GM18861 (cell line): ENCODE data around the gene EMP2.

ENCODE experiments used
- ATAC-seq: cut with Tn5 transposase; IDR thresholded peaks from one replicate; pipeline ENCODE4 v1.9.1; 2021; ENCODE audit not compliant: unreplicated experiment

EMP2 gene

DNA sequence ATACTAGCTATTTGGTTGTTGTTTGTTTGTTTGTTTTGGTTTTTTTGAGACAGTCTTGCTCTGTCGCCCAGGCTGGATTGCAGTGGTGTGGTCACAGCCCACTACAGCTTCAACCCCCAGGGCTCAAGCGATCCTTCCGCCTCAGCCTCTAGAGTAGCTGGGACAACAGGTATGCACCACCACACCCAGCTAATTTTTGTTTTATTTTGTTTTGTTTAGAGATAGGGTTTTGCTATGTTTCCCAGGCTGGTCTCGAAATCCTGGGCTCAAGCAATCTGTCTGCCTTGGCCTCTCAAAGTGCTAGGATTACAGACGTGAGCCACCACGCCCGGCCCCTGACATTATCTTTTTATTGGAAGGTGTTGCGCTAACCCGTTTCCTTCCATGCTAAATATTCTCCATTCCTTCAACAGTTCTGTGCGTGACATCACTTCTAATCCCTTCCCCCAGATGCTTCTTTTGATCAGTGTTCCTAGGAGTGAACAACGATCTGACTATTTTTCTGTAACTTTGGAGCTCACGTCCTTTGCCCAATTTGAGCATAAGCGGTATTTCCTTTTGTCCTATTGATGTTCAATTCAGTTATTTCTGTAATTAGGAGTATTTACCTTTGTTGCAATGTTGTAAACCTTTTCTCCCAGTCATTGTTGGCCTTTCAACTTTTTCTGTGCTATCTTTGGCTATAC, 30.2 kb upstream of the EMP2 start:
- no peak for ATAC-seq

DNA sequence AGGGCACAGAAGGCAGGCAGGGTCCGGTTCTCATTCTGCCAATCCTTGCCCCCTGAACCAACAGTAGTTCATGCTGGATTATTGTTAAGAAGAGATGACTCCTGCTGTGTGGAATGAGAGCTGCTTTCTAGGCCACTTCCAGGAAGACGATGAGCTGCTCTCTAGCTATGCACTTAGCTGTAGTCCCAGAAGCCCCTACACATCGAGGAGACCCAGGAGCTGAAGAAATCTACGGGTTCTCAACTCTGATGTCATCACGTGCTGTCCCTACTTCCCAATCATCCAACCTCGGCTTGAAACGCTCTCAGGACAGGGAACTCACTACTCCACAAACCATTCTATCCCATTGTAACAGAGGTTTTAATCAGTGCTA, 29.0 kb upstream of the EMP2 start:
- no peak for ATAC-seq

DNA sequence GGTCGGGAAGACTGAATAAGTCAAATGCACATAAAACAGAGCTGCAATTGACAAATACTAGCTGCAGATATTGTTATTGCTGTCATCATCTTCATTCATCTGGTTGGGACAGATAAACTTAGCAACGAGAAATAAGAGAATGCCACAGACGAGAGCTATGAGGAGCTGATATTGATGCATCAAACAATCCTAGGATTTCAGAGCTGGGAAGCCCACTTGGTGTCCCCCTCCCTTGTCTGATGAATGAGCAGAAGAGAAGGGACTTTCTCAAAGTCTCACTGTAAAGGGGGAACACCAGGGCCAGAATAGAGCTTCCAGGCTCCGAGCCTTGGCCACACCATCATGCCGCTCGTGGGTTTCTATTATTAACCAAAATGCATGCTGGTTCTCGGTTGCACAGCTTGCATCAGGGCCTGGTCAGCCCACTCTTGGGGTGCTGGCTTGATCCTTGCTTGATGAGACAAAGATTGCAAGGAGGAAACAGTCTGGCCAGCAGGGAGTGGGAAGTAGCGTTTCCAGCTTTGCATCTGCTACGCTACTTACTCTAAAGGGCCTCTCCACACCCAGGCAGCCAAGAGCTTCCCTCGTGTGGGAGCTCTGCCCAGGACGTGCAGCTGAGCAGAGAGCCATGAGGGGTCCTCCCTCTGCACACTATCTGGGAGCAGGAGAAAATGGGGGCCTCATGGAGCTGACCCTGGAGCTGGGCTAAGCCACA, 28.4 kb upstream of the EMP2 start:
- ATAC-seq: no peak

DNA sequence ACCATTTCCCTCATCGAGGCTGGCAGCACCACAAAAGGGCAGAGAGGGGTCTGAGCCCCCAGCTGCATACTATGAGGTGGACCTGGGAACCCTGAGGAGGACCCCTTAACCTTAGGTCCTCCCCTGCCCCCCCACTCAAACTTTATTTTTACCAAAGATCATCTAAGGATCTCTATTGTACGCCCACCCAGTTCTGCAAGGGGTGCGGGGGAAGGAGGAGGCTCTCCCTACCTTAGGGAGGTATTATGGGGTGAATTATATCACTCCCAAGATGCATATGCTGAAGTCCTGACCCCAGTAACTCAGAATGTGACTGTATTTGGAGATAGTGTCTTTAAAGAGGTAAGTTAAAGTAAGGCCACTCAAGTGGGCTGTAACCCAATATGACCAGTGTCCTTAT, 26.8 kb upstream of the EMP2 start:
- ATAC-seq: no peak

DNA sequence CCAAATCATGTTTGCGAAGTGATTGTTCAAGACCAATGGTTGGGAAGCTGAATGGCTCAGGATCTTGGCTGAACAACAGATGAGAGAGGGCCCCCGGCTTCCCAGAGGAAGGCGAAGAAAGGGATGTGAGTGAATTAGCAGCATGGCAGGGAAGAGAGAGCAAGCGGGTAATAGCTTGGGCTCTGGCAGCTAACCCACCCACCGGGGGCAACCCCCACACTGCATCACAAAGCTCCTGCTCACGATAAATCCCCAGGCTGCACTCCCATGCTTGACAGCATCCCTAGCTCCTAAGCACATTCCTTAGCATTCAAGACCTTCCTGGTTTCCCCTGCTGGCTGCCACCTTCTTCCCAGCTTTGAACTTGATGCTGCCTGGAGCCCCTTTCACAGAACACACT, 26.2 kb upstream of the EMP2 start:
- ATAC-seq: no peak

DNA sequence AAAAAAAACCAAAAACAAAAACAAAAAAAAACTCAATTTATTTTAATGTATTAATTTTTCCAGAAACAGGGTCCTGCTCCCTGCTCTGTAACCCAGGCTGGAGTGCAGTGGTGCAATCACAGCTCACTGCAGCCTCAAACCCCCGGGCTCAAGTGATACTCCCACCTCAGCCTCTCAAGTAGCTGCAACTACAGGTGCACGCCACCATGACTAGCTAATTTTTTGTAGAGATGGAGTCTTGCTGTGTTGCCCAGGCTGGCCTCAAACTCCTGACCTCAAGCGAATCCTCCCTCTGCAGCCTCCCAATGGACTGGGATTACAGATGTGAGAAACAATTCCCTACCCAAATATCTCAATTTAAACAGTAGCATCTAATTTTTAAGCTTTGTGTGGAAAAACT, 25.2 kb upstream of the EMP2 start:
- no peak for ATAC-seq

DNA sequence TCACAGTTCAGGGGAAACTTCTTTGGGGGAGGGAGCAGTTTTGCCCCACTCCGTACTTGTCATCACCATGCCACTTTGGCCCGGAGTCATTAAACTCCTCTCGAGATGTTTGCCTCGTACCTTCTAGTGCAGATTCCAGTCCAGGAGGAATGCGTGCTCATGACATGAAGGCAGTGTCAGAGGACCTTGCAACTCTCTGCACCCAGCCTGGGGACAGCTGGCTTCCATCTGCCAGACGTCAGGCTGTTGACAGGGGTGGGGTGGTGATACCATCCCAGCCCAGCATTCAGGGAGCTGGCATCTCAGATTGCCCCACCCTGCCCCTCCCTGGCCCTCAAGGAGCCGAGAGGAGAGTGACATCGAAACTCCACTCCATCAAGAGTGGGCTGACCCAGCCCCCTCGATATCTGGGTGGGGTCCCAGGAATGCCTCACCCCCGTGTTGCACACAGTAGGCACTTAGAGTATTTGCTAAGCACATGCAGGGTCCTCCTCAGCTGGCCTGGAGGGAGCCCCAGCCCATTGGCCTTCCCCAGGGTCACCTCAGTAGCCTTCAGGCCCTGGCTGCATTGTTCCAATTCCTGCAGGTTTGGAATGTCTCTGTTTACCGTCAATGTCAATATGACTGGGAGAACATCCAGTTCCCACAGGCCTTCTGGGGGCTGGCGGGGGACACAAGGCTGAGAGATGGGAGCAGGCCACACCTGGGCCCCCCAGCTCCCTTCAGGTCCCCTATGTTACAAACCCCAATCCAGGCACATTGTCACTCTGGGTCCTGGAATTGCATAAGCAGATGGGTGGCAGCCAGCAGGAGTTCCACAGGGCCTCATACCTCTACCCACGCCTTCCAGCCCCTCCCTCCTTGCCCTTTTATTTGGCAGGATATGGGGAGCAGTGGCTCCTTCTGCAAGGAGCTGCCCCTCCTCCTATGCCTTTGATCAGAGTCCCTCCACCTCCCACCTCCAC, 21.3 kb upstream of the EMP2 start:
- no peak for ATAC-seq

DNA sequence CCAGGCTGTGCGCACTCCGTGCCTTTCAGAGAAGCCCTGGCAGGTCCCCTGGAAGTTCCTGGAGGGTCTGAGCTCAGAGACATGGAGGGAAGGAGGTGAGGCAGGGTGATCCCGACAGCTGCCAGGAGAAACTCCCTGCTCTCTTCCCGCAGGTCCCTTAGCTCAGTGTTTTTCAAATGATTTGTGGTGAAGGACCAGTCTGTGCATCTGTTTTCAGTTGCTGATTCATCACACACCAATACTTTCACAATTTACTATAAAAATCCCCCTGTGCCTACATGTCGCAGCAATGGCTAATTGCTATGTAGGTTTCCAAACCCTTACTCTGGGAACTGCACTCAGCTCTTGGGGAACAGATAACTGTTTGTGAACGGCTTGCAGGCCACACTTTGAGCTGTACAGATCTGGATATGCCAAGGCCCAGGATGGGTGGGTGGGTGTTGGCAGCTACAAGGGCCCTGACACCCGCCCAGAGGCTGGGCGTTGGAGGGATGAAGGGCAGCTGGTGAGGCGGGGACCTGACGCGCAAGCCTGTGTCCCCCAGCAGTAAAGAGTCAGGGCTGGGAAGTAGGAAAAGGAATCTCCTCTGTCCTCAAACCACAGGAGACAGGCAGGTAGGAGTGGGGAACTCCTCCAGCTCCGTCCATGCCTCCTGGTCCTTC, 20.5 kb upstream of the EMP2 start:
- ATAC-seq: no peak

DNA sequence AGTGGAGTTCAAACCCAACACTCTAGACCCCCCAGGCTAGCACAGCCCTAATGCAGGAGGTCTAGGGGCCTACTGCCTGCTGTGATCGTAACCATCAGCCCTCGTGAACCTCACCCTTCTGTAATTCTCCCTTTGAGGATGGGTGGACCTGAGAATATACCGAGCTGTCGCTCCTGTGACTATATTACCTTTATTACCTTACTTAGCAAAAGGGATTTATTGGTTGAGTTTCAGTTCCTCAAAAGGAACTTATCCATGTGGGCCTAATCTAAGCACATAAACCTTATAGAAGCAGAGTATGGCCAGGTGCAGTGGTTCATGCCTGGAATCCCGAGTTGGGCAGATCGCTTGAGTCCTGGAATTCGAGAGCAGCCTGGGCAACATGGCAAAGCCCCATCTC, 19.2 kb upstream of the EMP2 start:
- ATAC-seq: no peak

DNA sequence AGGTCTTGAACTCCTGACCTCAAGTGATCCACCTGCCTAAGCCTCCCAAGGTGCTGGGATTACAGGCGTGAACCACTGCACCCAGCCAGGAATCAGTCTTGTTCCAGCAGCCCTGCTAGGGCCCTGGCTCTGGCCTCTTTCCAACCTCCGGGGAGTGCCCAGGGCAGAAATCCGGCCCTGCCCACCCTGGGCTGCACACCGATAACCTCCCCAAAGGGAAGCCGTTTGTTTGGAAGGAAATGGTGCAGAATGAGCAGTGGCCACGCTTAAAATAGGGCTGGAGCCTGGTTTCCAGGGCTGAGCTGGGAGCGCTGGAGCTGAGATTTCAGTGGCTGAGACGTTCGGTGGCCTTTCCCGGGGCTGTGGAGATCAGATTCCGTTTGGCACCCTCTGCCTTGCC, 17.8 kb upstream of the EMP2 start:
- no peak for ATAC-seq

DNA sequence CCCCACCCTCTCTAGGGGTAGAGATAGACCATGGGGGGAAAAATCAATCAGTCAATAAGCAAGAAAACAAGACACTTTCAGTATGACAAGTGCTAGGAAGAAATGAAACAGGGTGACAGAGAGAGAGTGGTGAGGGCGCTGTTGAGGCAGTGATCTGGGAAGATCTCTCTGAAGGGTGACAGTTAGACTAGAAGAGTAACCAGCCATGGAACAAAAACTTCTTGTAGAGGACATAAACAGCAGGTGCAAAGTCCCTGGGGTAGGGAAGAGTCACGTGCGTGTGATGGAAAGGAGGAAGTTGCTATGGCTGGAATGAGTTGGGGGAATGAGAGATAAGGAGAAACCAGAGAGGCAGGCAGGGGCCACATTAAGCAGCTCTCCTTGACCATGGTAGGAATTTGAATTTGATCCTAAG, 16.8 kb upstream of the EMP2 start:
- no peak for ATAC-seq

DNA sequence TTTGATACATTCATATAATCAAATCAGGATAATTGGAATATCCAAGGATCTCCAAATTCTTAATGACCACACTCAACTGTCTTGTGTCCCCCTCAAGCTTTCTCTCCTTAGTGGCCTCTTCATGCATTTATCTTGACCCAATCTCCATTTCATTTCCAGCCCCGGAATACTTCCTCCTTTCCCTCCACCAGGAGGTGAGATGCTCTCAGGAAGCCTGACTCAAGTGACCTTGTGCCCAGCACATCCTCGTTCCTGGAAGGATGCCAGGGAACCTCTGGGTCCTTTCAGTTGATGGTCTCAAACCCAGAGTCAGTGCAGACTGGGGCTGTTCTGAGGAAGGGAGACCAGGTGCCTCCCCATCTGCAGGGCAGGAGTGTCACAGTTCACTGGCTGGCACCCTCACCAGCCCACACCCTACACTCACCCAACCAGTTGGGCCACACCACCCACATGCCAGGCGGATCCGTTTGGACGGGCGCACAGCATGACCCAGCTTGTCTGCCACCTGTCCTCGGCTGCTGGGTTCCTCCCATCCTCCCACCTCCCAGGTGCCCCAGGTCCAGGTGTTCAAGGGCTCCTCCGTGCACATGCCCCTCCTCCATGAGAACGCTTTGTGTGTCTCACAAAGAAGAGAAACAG, 14.0 kb upstream of the EMP2 start:
- no peak for ATAC-seq

DNA sequence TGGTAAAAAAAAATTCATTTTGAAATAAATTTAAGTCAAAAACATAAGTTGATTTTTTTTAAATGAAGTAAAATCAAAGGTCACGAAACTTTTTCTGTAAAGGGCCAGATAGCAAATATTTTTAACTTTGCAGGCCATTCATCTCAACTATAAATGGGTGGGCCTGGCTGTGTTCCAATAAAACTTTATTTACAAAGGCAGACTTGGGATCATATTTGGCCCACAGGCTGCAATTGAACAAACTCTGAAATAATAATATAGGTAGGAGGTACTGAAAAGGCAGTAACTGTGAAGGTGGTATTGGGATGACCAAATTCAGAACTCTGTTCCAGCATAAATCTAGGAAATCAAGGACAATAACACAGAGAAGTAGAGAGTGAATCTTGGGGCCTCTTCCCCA, 12.2 kb upstream of the EMP2 start:
- ATAC-seq: no peak

DNA sequence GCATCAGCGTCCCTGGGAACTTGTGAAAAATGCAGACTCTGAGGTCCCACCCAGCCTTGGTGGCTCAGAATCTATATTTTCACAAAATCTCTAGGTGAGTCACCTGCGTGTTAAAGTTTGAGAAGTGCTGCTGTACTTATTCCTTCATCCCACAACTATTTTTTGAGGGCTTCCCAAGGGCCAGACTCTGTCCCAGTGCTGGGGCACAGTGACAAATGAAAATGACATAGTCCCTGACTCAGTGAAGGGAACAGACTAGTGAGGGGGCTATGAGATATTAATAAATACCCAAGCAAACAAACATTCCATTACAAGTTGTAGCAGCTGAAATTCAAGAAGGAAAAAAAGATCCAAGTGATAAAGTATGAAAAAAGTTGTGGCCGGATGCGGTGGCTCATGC, 9.9 kb upstream of the EMP2 start:
- ATAC-seq: no peak

DNA sequence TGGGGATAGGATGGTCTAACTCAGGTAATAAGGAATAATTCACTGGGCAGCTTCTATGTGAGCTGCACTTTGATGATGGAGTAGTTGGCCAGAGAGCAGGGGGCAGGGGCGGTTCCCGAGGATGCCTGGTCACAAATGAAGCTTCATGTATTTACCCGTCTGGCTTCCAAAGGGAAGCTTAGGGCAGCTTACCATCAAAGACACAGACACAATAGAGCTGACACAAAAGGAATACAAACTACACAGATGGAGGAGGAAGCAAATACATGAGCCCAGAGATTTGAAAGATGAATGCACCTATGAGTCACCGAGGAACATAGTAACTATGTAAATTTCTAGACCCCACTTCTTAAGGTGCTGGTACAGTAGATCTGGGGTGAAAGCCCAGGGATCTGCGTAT, 8.7 kb upstream of the EMP2 start:
- ATAC-seq: no peak

DNA sequence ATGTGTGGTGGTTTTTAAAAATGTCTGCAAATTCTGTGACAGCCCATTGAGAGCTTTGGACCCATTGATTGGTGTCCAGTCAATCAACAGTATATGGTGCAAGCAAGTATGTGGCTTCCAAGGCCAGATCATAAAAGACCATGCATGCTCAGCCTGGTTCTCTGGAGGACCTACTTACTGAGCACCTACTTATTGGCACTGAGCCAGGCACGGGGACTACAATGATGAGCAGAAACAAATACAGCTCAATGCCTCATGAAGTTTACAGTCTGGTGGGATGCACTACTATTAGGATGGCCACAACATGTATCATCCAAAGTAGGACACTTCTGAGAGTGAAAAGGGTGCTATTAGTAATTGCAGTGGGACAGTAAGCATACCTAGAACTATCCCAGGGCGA, 7.2 kb upstream of the EMP2 start:
- no peak for ATAC-seq

DNA sequence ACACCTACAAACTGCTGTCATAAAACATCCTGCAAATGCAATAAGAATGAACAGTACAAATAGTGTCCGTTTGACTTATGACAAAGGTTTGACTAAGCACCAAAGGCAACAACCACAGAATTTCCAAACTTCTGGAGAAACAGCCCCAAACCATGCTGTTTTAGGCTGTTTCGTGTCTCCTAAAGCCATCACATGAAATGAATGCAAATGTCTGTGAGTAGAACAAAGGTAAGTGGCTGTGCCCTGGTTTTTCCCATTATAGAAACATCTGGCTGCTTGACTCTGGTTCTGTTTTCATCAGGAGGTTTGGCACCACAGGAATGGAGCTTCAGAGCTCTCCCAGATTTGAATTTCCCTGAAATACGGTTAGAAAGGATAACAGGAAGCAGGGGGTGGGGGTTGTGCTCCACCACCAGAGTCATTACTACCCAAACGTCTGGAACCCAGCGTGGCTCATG, 4.6 kb upstream of the EMP2 start:
- no peak for ATAC-seq

DNA sequence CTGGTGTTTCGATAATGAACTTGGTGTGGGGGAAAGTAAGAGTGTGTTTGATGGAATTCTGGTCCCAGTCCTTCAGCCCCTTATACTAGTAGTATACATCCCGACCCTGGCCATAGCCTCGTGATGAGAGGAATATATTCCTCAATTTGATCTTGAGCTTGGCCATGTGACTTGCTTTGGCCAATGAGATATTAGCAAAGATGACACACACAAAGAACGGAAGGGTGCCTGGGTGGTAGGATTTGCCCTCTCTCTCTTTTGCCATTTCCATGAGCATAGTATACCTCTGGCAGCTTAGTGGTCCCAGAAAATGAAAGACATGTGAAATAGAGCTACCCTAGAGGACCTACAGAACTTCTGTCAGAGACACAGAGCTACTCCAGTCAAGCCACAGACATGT, 2.9 kb upstream of the EMP2 start:
- ATAC-seq: no peak

DNA sequence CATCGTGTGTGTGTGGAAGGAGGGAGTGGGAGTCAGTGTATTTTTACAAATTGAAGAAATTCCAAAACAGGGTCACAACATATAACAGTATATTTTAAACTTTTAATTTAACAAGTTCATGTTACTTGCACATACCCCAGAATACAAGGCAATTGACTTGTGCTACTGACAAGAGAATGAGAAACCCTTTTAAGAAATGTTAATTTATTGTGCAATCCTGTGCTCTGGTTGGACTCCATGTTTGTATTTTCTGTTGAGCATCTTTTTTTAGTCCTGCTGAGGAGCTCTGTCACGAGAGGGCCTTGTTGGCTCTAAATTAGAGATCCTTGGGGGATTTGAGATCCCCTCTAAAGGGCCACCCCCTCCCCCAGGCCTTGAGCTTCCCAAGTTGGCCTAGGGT, 1.1 kb upstream of the EMP2 start:
- ATAC-seq: no peak

DNA sequence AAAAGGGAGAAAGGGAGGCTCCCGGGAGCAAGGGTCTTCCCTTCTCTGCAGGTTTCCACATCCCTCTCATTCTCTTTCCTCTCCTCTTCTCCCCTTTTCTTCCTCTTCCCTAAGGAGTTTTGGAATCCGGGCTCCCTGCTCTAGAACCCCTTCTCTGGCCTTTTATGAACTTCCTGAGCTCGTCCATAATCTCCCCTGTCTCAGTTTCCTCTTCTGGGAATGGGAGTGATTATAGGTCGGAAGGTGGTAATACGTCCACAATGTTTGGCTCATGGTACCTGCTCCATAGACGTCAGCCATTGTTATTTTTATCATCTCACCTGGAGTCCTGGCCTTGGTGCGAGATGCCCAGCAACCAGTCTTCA, 467 bp upstream of the EMP2 start:
- no peak for ATAC-seq

DNA sequence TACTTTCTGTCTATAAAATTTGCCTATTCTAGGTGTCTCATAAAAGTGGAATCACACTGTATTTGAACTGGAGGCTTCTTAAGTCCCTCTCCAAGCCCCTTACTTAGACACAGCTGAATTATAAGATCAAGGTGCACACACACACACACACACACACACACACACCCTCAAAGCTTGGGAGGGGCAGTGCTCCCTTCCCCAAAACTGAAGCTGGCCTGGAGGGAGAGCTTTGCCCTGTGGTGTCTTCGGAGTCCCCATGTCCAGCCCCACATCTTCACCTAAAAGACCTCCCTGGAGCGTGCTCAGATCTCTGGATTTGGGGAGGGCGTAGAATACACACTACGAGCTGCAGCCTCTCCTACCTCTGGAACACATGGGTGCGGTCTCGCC, 828 bp downstream of the EMP2 start:
- no peak for ATAC-seq
